ENCODE data around the gene FAM221B.

Gene FAM221B

GRCh38 chr9:35828716-35829083 lies at the start of gene FAM221B:
FAM221B (minus strand) TSS chr9:35828732; CDS start chr9:35826161, 2,571 bp downstream.
- no peak for DNase-seq

GRCh38 chr9:35872505-35872904 lies 44.0 kb upstream of the FAM221B start:
- DNase-seq, result no peak

- no peak for DNase-seq
These were observed 43.0 kb upstream of the FAM221B start for GRCh38 chr9:35871545-35871944.

- DNase-seq, result no peak
These were observed 41.9 kb upstream of the FAM221B start, which contains the start of gene OR13J1 for GRCh38 chr9:35870351-35870923. OR13J1 (minus strand) TSS chr9:35870401; CDS start chr9:35870401, 0 bp downstream.

- DNase-seq, result no peak
These were observed 41.2 kb upstream of the FAM221B start for GRCh38 chr9:35869621-35870216.

- DNase-seq, result no peak
These were observed 40.4 kb upstream of the FAM221B start for GRCh38 chr9:35868933-35869332.

- no peak for DNase-seq
These were observed 39.0 kb upstream of the FAM221B start for GRCh38 chr9:35867538-35867937.

- no peak for DNase-seq
These were observed 36.2 kb upstream of the FAM221B start for GRCh38 chr9:35864695-35865255.

- DNase-seq, result no peak
These were observed 35.1 kb upstream of the FAM221B start for GRCh38 chr9:35863583-35863982.

- DNase-seq, result no peak
These were observed 33.8 kb upstream of the FAM221B start for GRCh38 chr9:35862328-35862727.

GRCh38 chr9:35861161-35861897 lies 32.8 kb upstream of the FAM221B start:
- DNase-seq, result no peak

GRCh38 chr9:35859990-35860339 lies 31.4 kb upstream of the FAM221B start:
- DNase-seq, result no peak

GRCh38 chr9:35859310-35859989 lies 30.9 kb upstream of the FAM221B start:
- DNase-seq, result no peak

- no peak for DNase-seq
These were observed 29.9 kb upstream of the FAM221B start for GRCh38 chr9:35858458-35858857.

GRCh38 chr9:35856882-35857281 lies 28.4 kb upstream of the FAM221B start:
- no peak for DNase-seq

GRCh38 chr9:35856206-35856605 lies 27.7 kb upstream of the FAM221B start:
- DNase-seq, result no peak

GRCh38 chr9:35854091-35854762 lies 25.7 kb upstream of the FAM221B start:
- no peak for DNase-seq

- DNase-seq, result no peak
These were observed 24.6 kb upstream of the FAM221B start for GRCh38 chr9:35852876-35853865.

- DNase-seq, result no peak
These were observed 23.8 kb upstream of the FAM221B start for GRCh38 chr9:35852267-35852815.

GRCh38 chr9:35847792-35848572 lies 19.4 kb upstream of the FAM221B start:
- DNase-seq, result no peak
